Measurements from ENCODE around the gene ROBO4.

ROBO4 gene

GRCh38 chr11:124897674-124898262 is at the start of gene ROBO4:
ROBO4 (minus strand) TSS chr11:124897865; CDS start chr11:124897795, 70 bp downstream.
- no peak for DNase-seq (ENCODE audit: low spot score)

DNA sequence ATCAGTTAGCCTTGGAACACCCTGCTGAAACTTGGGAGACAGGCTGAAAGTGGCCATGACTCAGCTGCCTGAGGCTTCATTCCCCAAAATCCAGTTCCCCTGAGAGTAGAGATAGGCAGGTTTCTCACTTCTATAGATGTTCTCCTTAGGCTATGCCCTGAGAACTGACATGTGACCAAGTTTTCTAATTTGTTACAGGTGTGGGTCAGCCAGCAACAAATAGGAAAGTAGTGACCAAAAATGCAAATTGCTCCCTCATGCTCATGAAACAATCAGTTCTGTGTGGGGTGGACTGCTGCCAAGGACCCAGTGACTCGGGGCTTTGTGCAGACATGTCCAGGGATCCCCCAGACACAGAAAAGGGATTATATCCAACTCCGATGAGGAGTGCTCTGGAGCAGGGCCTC is 49.1 kb upstream of the ROBO4 start:
- DNase-seq (ENCODE audit: low spot score), result no peak

DNA sequence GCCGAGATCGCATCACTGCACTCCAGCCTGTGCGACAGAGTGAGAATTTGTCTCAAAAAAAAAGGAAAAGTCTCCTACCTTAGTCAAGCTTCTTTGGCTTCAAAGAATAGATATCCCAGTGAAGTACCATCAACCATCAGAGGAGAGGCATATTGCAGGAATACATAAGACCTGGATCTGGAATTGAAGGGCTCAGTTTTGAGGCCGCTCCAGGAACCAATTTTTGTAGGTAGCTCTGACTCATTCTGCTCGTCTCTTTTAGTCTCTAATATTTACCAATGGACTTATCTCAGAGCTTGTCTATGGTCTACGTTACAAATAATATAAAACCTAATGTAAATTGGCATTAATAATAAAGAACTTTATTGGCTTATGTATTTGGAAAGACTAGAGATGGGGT is 48.2 kb upstream of the ROBO4 start:
- no peak for DNase-seq (ENCODE audit: low spot score)

DNA sequence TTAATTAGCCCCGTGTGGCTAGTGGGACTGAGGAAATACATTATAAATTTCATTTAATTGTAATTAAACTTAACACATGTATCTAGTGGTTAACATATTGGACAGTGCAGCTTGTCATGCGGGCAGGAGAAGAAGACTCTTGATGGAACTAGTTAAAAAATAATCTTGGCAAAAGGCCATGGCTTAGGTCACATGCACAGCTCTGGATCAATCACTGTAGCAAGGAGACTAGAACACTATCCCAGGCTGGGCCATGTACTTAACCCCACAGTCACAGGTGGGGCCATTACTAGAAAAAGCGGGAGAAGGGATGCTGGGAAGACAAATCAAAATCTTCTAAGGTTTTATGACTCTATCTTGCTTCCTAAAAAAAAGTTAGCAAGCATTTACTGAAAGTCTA is 46.9 kb upstream of the ROBO4 start:
- no peak for DNase-seq (ENCODE audit: low spot score)

GRCh38 chr11:124943741-124944140 is 46.1 kb upstream of the ROBO4 start:
- DNase-seq (ENCODE audit: low spot score), result no peak

- no peak for DNase-seq (ENCODE audit: low spot score)
Observed at GRCh38 chr11:124943254-124943616, 45.6 kb upstream of the ROBO4 start.

- DNase-seq (ENCODE audit: low spot score), result no peak
Observed at GRCh38 chr11:124942466-124943253, 45.0 kb upstream of the ROBO4 start.

DNA sequence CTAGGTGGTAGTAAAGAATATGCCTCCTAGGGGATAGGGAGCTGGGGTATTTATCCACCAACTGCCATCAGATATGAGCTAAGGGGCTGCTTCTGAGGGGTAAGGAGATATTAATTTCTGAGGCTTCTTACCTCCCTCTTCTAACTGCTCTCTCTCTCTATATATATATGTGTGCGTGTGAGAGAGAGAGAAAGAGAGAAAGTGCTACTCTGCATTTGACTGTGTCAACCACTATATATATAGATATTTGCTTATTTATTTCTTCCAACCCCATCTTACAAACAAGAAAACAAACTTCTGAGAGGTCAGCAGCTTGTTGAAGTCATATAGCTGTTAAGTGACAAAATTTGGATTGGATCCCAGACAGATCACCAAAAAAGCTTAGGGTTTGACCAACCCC is 44.0 kb upstream of the ROBO4 start:
- DNase-seq (ENCODE audit: low spot score), result no peak

DNA sequence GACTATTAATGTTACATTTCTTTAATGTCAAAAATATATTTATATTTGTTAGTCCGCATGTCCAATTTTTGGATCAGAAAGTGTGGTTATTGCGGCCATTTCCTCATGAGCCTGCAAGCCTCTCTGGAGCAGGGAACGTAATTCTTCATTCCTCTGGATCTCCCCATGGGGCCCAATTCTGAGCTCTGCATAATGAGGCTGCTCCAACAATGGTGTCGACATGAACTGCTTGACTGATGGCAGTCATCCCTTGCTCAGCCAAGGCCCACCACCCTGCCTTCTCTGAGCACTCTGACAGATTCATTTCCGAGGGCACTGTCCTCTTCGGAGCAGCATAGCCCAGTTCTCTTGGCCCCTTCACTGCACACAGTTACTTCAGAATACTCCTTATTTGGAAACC is 41.3 kb upstream of the ROBO4 start:
- no peak for DNase-seq (ENCODE audit: low spot score)

- no peak for DNase-seq (ENCODE audit: low spot score)
Observed at GRCh38 chr11:124938206-124938765, 40.6 kb upstream of the ROBO4 start.

DNA sequence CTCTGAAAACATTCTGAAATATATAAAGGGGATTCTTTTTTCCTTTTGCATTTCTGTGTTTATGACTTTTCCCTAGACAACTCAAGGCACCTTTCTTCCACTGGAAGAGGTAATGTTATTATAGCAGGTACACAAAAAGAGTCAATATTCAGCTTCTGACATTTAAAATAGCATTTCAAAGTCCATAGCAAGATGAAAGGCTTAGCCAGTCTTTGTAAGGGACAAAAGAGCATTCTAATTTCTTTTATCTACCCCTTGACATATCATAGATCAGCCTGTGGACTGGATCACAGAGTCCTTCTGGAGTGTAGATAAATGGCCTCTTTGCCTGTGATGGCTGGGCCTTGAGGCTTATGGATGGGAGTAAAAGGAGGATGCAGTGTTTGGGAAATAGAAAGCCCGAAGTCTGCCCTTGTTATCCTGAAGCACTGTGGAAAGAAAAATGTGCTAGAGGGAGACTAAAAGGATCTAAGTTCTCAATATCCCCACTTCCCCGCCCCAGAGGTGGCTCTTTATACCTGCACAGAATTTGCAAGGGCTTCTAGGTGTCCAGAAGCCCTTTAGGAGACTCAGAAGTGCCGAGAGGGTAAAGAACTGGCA is 39.8 kb upstream of the ROBO4 start:
- no peak for DNase-seq (ENCODE audit: low spot score)

- no peak for DNase-seq (ENCODE audit: low spot score)
Observed at GRCh38 chr11:124935548-124936514, 38.2 kb upstream of the ROBO4 start, which contains the start of gene HEPACAM. HEPACAM (minus strand) TSS chr11:124936047; CDS start chr11:124936006, 41 bp downstream.

DNA sequence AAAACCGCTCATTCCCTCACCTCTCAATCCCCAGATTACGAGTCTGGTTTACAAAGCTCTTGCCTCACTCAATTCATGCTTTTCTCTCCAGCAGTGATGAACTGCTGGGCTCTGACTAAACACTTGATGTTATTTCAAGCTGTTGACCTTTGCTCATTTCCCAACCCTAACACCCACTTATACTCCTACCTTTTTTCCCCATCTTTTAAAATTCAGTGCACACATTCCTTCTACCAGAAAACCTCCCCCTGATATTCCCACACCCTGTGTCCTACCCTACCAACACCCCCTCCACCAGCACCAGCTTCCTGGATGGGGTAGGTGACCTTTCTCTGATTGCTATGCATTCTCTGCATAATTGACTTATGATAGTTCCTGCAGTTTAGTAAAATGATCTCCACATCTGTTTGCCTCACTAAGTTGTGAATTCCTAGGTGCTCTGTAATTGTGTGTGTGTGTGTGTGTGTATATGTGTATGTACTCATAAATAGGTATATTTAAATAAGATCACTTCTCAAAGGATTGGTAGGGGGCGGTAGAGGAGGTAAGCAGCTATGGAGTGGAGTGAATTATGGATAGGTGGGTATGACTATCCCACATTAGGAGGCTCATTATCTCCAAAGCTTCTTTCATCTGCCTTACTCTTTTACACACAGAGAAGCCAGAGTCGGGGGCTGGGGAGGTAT is 37.3 kb upstream of the ROBO4 start:
- no peak for DNase-seq (ENCODE audit: low spot score)

GRCh38 chr11:124930799-124931198 is 33.1 kb upstream of the ROBO4 start:
- DNase-seq (ENCODE audit: low spot score), result no peak

GRCh38 chr11:124928942-124929665 is 31.4 kb upstream of the ROBO4 start:
- no peak for DNase-seq (ENCODE audit: low spot score)

DNA sequence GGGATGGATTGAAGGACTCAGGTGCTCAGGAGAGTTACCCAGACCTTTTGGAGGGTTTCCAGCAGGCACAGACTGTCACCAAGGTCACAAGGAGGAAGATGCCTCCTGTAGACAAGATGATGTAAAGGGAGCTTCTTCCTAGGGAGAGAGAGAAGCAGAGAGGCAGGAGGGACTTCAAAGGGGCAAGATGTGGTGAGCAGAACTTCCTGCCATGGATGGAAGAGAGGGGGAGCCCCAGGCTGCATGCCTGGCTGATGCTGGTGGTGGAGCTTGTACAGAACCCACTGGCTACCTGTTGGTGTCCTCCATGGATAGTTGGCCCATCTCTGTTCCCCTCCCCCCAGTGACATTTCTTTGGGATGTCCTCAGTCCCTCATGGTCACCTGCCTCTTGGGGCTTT is 25.6 kb upstream of the ROBO4 start:
- no peak for DNase-seq (ENCODE audit: low spot score)

- DNase-seq (ENCODE audit: low spot score), result no peak
Observed at GRCh38 chr11:124922831-124923230, 25.2 kb upstream of the ROBO4 start.

GRCh38 chr11:124920870-124921609 is 23.4 kb upstream of the ROBO4 start:
- DNase-seq (ENCODE audit: low spot score), result no peak

DNA sequence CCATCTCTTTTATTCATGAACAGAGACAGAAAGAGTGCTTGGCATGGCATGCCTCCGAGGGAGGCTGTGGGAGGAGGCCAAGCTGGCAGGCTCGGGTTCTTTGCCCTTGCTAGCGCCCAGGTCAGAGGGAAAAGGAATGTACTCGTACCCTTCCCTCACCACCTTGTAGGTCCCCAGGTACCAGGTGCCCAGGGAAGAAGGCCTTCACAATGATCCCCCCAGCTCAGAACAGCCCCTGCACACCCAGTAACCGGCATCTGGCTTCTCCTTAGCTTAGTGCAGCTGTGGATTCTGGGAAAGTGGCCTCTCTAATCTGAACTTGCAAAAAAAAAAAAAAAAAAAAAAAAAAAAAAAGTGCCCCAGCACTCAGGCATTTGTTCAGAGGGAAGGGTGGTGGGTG is 22.7 kb upstream of the ROBO4 start:
- DNase-seq (ENCODE audit: low spot score), result no peak

DNA sequence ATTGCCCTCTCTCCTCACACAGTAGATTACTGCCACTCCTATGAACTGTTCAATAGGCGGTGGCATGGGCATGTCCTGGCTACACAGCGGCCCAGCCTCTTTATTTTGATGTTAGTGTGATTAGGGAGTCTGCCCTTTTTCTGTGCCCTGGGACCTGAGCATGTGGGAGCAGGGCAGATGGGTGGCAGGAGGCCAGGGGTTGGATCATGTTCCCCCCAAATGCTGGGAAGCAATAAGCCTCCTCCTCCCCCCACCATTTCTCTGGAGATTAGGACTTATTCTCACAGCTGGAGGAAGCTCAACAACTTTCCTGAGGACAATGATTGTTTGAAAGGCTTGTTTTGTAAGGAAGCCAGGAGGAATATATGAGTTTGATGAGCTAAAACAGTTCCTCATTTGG is 22.2 kb upstream of the ROBO4 start:
- no peak for DNase-seq (ENCODE audit: low spot score)

Data from HuH-7 (cell line).